ENCODE results near the gene PEPD. TPM values are rescaled to one million over a fixed set of nuclear protein-coding genes. Genes with fewer than 3 reads are reported as not detected.

The PEPD gene
- total and polyA plus RNA-seq, 10 of the 15 experiments (the other 5 are each of a cell fraction or from before 2014, with no cell fraction given) = 1.4 to 52.0 (median 20.2) TPM

- H3K27me3 ChIP-seq (replicated peaks in 1 of 2; ENCODE audit: control insufficient read depth in 2 of 2, insufficient read depth in 2 of 2, low read length in 1 of 2) = no peaks in the 10 kb centered on the region
- intact Hi-C loops (cut with micrococcal nuclease; ENCODE audit: unreplicated experiment) (no loop called here), in situ Hi-C loops (cut with MboI) (no loop called here)
- H3K4me2 ChIP-seq (ENCODE audit: control insufficient read depth, insufficient read depth) = no peak overlapping the region
- no peak for FAIRE-seq
- no peak for DNase-seq (ENCODE audit: low read depth, low spot score)
- BruUV-seq (replicated peaks) = no TSS peak
- no peaks in the 10 kb centered on the region for H3K4me1 ChIP-seq (ENCODE audit: control insufficient read depth, insufficient read depth, low read length)
- ATAC-seq = no peak
- RAD21 ChIA-PET (ENCODE audit: unreplicated experiment) = no interaction called here
- H3K9me3 ChIP-seq (replicated peaks; ENCODE audit: control insufficient read depth, insufficient read depth, low read length) = no peaks in the 10 kb centered on the region
- CTCF ChIA-PET = no interaction called here
- WGBS (ENCODE audit: insufficient coverage, insufficient replicate concordance, low lambda C conversion rate, missing lambda C conversion rate) = 93% methylated on average over 13 of the region's 13 CpGs
- no peaks in the 10 kb centered on the region for H3K79me2 ChIP-seq (ENCODE audit: control insufficient read depth, insufficient read depth, low read length)
- H3K27ac ChIP-seq (ENCODE audit: control insufficient read depth, insufficient read depth) = no peak overlapping the region
- POLR2A ChIA-PET = no interaction called here
- H3K9ac ChIP-seq (ENCODE audit: control insufficient read depth, insufficient read depth, low read length) = no peak overlapping the region
- SMC1A ChIA-PET (ENCODE audit: uncharacterized antibody, unreplicated experiment) = no interaction called here
- H3K4me3 ChIP-seq = no peak overlapping the region
- no peak overlapping the region for H2AFZ ChIP-seq (ENCODE audit: control insufficient read depth, low read depth, low read length)
- H3K36me3 ChIP-seq (ENCODE audit: control insufficient read depth in 2 of 2, insufficient read depth in 2 of 2, low read length in 1 of 2) = no peaks in the 10 kb centered on the region; a peak in 1 of 4 replicates
- TF ChIP-seq POLR2AphosphoS5 (IDR thresholded peaks at IDR 0.05; ENCODE audit: low read length) (no peak), ZSCAN29 (IDR thresholded peaks at IDR 0.05) (no peak), REST (IDR thresholded peaks at IDR 0.05; ENCODE audit: low read depth, low read length) (no peak), STAT3 (IDR thresholded peaks at IDR 0.05; ENCODE audit: low read depth, low read length) (no peak), BCL11A (IDR thresholded peaks at IDR 0.05; ENCODE audit: low read depth, low read length) (no peak), EED (IDR thresholded peaks at IDR 0.05; ENCODE audit: low read depth) (no peak), BACH1 (IDR thresholded peaks at IDR 0.05; ENCODE audit: borderline replicate concordance) (no peak), SMAD1 (IDR thresholded peaks at IDR 0.05; ENCODE audit: low read depth, partially characterized antibody) (no peak), SRF (IDR thresholded peaks at IDR 0.05; ENCODE audit: low read depth in 2 of 2, low read length in 2 of 2) (no peak)
- no peaks in the 10 kb centered on the region for H4K20me1 ChIP-seq (ENCODE audit: control insufficient read depth, insufficient read depth)
Observed at GRCh38 chr19:33500586-33500985, 21.0 kb downstream of the PEPD start.
